Activated T-helper 1 cell treated with Interleukin-2 at 50 U/mL for 16 hours (primary cell): ENCODE measurements around the gene PFDN1.
"Not testable (repeated sequence)": the region's sequence is repeated elsewhere in the genome, so short reads cannot be mapped to it uniquely, and the experiment has no call there.

Experiments
- DNase-seq: peaks from one replicate; pipeline ENCODE4 v3.0.0-alpha.2; 2020; ENCODE audit warnings: low read depth

Gene PFDN1

GRCh38 chr5:140213370-140213983 is 89.4 kb downstream of the PFDN1 start:
- no peak for DNase-seq

GRCh38 chr5:140208065-140208464 is 94.8 kb downstream of the PFDN1 start:
- DNase-seq, result no peak

DNA sequence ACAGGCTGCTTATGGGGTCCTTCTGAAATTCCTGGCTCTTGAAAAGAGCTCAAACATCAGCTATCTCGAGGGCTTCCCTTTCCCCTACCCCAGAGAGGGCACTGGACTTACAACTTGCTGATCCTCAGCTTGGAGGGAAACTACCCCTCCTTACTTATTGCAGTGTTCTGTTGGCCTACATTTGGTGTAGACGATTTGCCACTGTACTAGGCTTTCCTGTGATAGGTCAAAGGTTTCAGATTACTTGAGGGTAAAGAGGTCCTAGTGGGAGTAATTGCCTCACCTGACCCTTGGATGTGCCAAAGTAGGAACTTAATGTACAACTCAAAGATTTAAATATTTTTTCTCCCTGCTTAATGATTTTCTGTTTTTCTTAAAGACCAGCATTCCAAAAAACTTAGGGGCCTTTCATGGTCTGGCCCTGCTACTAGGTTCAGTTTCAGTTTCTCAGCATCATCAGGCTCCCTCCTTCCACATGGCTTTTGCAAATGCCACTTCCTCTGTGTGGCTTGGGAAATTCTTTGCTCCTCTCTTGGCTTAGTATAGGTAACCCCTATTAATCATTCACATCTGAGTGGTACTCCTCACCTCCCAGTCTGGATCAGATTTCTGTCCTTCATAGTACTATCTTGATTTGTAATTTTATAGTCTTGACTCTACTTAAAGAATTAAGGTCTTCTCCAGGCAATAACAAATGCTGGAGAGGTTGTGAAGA is 95.5 kb downstream of the PFDN1 start:
- no peak for DNase-seq

- DNase-seq, result no peak
Measured at GRCh38 chr5:140205952-140206351, 96.9 kb downstream of the PFDN1 start.

DNA sequence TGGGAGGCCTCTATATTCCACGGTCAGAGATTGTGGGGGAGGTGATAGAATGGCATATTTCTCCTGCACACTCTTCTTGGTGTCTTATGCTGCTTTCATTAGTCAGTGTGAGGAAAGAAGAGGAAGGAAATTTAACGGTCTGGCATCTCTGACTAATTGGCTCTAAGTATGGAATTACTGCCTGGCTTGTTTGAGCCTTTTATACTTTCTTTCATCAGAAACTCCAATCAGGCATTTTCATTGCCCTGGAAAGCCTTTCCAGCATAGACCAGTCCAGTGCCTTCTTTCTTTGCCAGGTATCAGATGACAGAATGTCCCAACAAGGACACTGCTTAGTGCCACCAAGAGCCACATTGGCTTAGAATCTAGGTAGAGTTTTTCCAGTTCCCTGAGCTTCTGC is 97.7 kb downstream of the PFDN1 start:
- DNase-seq, result no peak

DNA sequence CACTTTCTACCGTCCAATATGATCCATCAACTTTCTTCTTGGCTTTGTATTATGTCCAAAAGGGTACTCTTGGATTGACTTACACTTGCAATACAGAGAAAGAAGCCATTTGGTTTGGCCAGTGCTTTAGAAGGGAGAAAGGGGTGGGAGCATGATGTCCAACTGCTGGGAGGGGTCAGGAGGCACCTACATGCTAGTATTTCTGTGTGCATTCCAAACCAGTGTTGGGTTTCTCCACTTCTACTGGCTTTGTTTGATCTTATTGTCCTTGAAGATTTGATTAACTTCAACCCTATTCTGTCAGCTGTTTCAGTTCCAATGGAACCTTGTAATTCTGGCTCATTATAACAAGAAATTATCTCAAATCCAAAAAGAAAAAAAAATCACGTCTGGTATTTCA is 100.3 kb downstream of the PFDN1 start:
- no peak for DNase-seq

GRCh38 chr5:140202078-140202477 is 100.8 kb downstream of the PFDN1 start:
- no peak for DNase-seq

DNA sequence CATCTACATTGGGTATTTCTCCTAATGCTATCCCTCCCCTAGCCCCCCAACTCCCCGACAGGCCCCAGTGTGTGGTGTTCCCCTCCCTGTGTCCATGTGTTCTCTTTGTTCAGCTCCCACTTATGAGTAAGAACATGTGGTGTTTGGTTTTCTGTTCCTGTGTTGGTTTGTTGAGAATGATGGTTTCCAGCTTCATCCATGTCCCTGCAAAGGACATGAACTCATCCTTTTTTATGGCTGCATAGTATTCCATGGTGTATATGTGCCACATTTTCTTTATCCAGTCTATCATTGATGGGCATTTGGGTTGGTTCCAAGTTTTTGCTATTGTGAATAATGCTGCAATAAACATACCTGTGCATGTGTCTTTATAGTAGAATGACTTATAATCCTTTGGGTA is 104.0 kb downstream of the PFDN1 start:
- DNase-seq, result not testable (repeated sequence)

DNA sequence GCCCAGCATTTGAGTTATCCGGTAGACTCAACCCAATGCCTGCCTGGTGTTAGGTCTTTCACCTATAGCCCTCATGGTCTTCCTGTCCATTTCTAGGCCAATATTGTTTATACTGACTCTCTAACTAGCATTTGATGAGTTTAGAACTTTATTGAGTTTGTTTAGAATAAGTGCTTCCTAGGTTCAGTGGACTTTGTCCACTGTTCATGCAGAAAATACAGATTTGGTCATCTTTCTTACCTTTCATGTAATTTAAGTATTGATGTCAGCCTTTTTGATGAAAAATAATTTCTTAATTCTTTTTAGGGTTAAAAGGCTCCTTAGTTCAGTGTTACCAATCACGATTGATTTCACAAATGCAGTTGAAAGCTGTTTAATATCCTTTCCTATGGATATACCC is 105.9 kb downstream of the PFDN1 start:
- DNase-seq, result no peak

- no peak for DNase-seq
Measured at GRCh38 chr5:140196115-140196814, 106.6 kb downstream of the PFDN1 start.
